H9 (cell line): ENCODE results near the gene BFSP2. TPM values are rescaled to one million over a fixed set of nuclear protein-coding genes. Genes with fewer than 3 reads are reported as not detected.

Source experiments
- DNase-seq: peaks from one replicate; pipeline ENCODE4 v3.0.0-alpha.2; 2017
- H2AFZ ChIP-seq: one replicate; pipeline ENCODE4 v1.6.1; 2013; ENCODE audit warnings: mild to moderate bottlenecking, low read length, control low read depth, moderate library complexity
- H2AK5ac ChIP-seq: 2 replicates; pipeline ENCODE4 v1.6.1; 2013; ENCODE audit warnings: low read length, control low read depth, mixed read lengths; ENCODE audit not compliant: insufficient read length
- H2BK120ac ChIP-seq: one replicate; pipeline ENCODE4 v1.6.1; 2013; ENCODE audit warnings: low read depth, mild to moderate bottlenecking, low read length, control low read depth, inconsistent platforms; ENCODE audit not compliant: poor library complexity, severe bottlenecking
- H2BK12ac ChIP-seq: 2 replicates; pipeline ENCODE4 v1.6.1; 2013; ENCODE audit warnings: low read length, control low read depth, mixed read lengths, low read depth; ENCODE audit not compliant: insufficient read length
- H2BK15ac ChIP-seq: 2 replicates; pipeline ENCODE4 v1.6.1; 2013; ENCODE audit warnings: low read depth, low read length, control low read depth
- H2BK20ac ChIP-seq: one replicate; pipeline ENCODE4 v1.6.1; 2013; ENCODE audit warnings: low read depth, mild to moderate bottlenecking, low read length, control low read depth, inconsistent platforms; ENCODE audit not compliant: poor library complexity, severe bottlenecking
- H2BK5ac ChIP-seq: 2 replicates; pipeline ENCODE4 v1.6.1; 2013; ENCODE audit warnings: low read length, control low read depth, mixed read lengths; ENCODE audit not compliant: insufficient read length
- H3K14ac ChIP-seq: 2 replicates; pipeline ENCODE4 v1.6.1; 2013; ENCODE audit warnings: low read length, control low read depth; ENCODE audit not compliant: insufficient read depth
- H3K18ac ChIP-seq: 2 replicates; pipeline ENCODE4 v1.6.1; 2013; ENCODE audit warnings: low read depth, mild to moderate bottlenecking, mixed read lengths, low read length, control low read depth; ENCODE audit not compliant: insufficient read length
- H3K23ac ChIP-seq: 2 replicates; pipeline ENCODE4 v1.6.1; 2013; ENCODE audit warnings: low read length, control low read depth, mixed read lengths, low read depth; ENCODE audit not compliant: insufficient read length
- H3K23me2 ChIP-seq: 2 replicates; pipeline ENCODE4 v1.6.1; 2013; ENCODE audit warnings: low read depth, mild to moderate bottlenecking, mixed read lengths, low read length, control low read depth; ENCODE audit not compliant: insufficient read length, poor library complexity, severe bottlenecking
- H3K27ac ChIP-seq: 2 replicates; pipeline ENCODE4 v1.5.1; 2013; ENCODE audit warnings: low read length, control low read depth, mixed read lengths, low read depth; ENCODE audit not compliant: insufficient read length
- H3K27me3 ChIP-seq: 2 replicates; pipeline ENCODE4 v1.6.1; 2013; ENCODE audit warnings: low read length, control low read depth, inconsistent platforms; ENCODE audit not compliant: insufficient read depth
- H3K4ac ChIP-seq: 2 replicates; pipeline ENCODE4 v1.6.1; 2013; ENCODE audit warnings: low read depth, mild to moderate bottlenecking, control low read depth, inconsistent platforms, low read length, moderate library complexity
- H3K4me1 ChIP-seq: 2 replicates; pipeline ENCODE4 v1.6.1; 2013; ENCODE audit warnings: low read length, control low read depth, inconsistent platforms; ENCODE audit not compliant: insufficient read depth
- H3K4me2 ChIP-seq: 2 replicates; pipeline ENCODE4 v1.6.1; 2013; ENCODE audit warnings: low read length, control low read depth, mixed read lengths; ENCODE audit not compliant: insufficient read length, insufficient read depth
- H3K56ac ChIP-seq: 2 replicates; pipeline ENCODE4 v1.6.1; 2013; ENCODE audit warnings: low read depth, mild to moderate bottlenecking, mixed read lengths, low read length, control low read depth; ENCODE audit not compliant: insufficient read length
- H3K79me1 ChIP-seq: 2 replicates; pipeline ENCODE4 v1.6.1; 2013; ENCODE audit warnings: low read depth, mild to moderate bottlenecking, moderate library complexity, low read length, control low read depth, inconsistent platforms; ENCODE audit not compliant: insufficient read depth, poor library complexity, severe bottlenecking
- H3K79me2 ChIP-seq: 2 replicates; pipeline ENCODE4 v1.6.1; 2013; ENCODE audit warnings: low read length, control low read depth, inconsistent platforms; ENCODE audit not compliant: insufficient read depth
- H3K9ac ChIP-seq: 2 replicates; pipeline ENCODE4 v1.6.1; 2013; ENCODE audit warnings: low read length, control low read depth, mixed read lengths; ENCODE audit not compliant: insufficient read length; ENCODE audit errors: extremely low read depth
- H3K9me3 ChIP-seq: one replicate; pipeline ENCODE4 v1.6.1; 2013; ENCODE audit warnings: low read depth, low read length, inconsistent platforms; ENCODE audit not compliant: control insufficient read depth
- H3T11ph ChIP-seq: one replicate; pipeline ENCODE4 v1.6.1; 2013; ENCODE audit warnings: mild to moderate bottlenecking, low read length, control low read depth, inconsistent platforms
- H4K20me1 ChIP-seq: one replicate; pipeline ENCODE4 v1.6.1; 2013; ENCODE audit not compliant: control insufficient read depth, insufficient read length, insufficient read depth
- H4K5ac ChIP-seq: 2 replicates; pipeline ENCODE4 v1.6.1; 2013; ENCODE audit warnings: low read depth, mild to moderate bottlenecking, mixed read lengths, low read length, control low read depth; ENCODE audit not compliant: insufficient read length
- H4K8ac ChIP-seq: replicated peaks from 2 replicates; pipeline ENCODE4 v1.6.1; 2013; ENCODE audit warnings: low read length, control low read depth, mixed read lengths, low read depth; ENCODE audit not compliant: insufficient read length
- H4K91ac ChIP-seq: 2 replicates; pipeline ENCODE4 v1.6.1; 2013; ENCODE audit warnings: low read depth, mild to moderate bottlenecking, moderate library complexity, mixed read lengths, low read length, control low read depth; ENCODE audit not compliant: insufficient read length
- H3K27ac Mint-ChIP-seq, 3 experiments: 2 replicates in 2 of 3; 3 replicates in 1 of 3; pipeline ENCODE4 v1.8.0; 2020 to 2021; ENCODE audit warnings: mixed read lengths in 3 of 3, mild to moderate bottlenecking in 1 of 3, moderate library complexity in 1 of 3
- H3K27me3 Mint-ChIP-seq: 2 replicates; pipeline ENCODE4 v1.8.0; 2021; ENCODE audit warnings: low read depth, mild to moderate bottlenecking, moderate library complexity, mixed read lengths
- H3K36me3 Mint-ChIP-seq, 3 experiments: 2 replicates in 2 of 3; 3 replicates in 1 of 3; pipeline ENCODE4 v1.8.0; 2020 to 2021; ENCODE audit warnings: low read depth in 3 of 3, mixed read lengths in 3 of 3; ENCODE audit not compliant: insufficient read depth in 1 of 3
- H3K4me1 Mint-ChIP-seq, 2 experiments: 2 replicates each; pipeline ENCODE4 v1.8.0; 2020; ENCODE audit warnings: mixed read lengths in 2 of 2
- H3K4me3 Mint-ChIP-seq, 2 experiments: 2 replicates in 1 of 2; 3 replicates in 1 of 2; pipeline ENCODE4 v1.8.0; 2020 to 2021; ENCODE audit warnings: mild to moderate bottlenecking in 2 of 2, mixed read lengths in 2 of 2, moderate library complexity in 1 of 2
- H3K9me3 Mint-ChIP-seq, 2 experiments: 2 replicates in 1 of 2; 3 replicates in 1 of 2; pipeline ENCODE4 v1.8.0; 2020; ENCODE audit warnings: mild to moderate bottlenecking in 2 of 2, mixed read lengths in 2 of 2, moderate library complexity in 1 of 2
- CTCF ChIP-seq: fragments of 200-600 bp; sonication (generic); conservative IDR thresholded peaks from 3 replicates; pipeline ENCODE4 v1.8.0; 2021; ENCODE audit warnings: antibody characterized with exemption, mild to moderate bottlenecking
- WGBS: extraction: QIAGEN DNeasy Blood & Tissue Kit; methylation state at CpG from one replicate; pipeline ENCODE4 v1.1.7; 2013; ENCODE audit warnings: missing lambda C conversion rate, low lambda C conversion rate, mixed read lengths; ENCODE audit not compliant: insufficient read length; ENCODE audit errors: extremely low coverage; 5-methylcytosine and 5-hydroxymethylcytosine counted together
- total RNA-seq: library from RNA; stranded (reverse); gene quantifications from 2 replicates; pipeline ENCODE4 v1.2.1, GENCODE V29; 2021

The BFSP2 gene
- total RNA-seq, 1 experiment from 2014 or later, result not detected

GRCh38 chr3:133374708-133375402, 25.0 kb upstream of the BFSP2 start:
- peak; percentile 20 for DNase-seq
- H3K27ac Mint-ChIP-seq, result peak overlapping the region in 1 of 3 experiments; percentile 6; a peak in 1 of 7 replicates

More at GRCh38 chr3:133374708-133375402, 25.0 kb upstream of the BFSP2 start:
- H3K9me3 Mint-ChIP-seq, result no peaks in the 10 kb centered on the region
- TF ChIP-seq CTCF, result no peak
- H4K20me1 ChIP-seq, result no peaks in the 10 kb centered on the region
- H3K18ac ChIP-seq, result no peak overlapping the region
- WGBS, result no CpG with 5 or more reads among the region's 4 CpGs
- H3K27ac ChIP-seq, result no peak overlapping the region
- no peak overlapping the region for H2AFZ ChIP-seq
- H4K8ac ChIP-seq, result no peak overlapping the region
- H3K79me1 ChIP-seq, result no peaks in the 10 kb centered on the region
- no peaks in the 10 kb centered on the region for H3K27me3 Mint-ChIP-seq
- H2BK20ac ChIP-seq, result no peak overlapping the region
- H3K23me2 ChIP-seq, result no peaks in the 10 kb centered on the region
- H4K91ac ChIP-seq, result no peak overlapping the region
- no peak overlapping the region for H2BK5ac ChIP-seq
- H2BK12ac ChIP-seq, result no peak overlapping the region
- H2BK120ac ChIP-seq, result no peak overlapping the region
- H3K27me3 ChIP-seq, result no peaks in the 10 kb centered on the region
- no peaks in the 10 kb centered on the region for H3K9me3 ChIP-seq
- H3K9ac ChIP-seq, result no peak overlapping the region
- H3K79me2 ChIP-seq, result no peaks in the 10 kb centered on the region
- no peak overlapping the region for H3K14ac ChIP-seq
- H4K5ac ChIP-seq, result no peak overlapping the region
- H3K4ac ChIP-seq, result no peak overlapping the region
- no peak overlapping the region for H3K56ac ChIP-seq
- peaks cover 12% of the 10 kb centered on the region for H3K4me1 ChIP-seq
- no peak overlapping the region for H3K4me3 Mint-ChIP-seq
- no peak overlapping the region for H2AK5ac ChIP-seq
- H2BK15ac ChIP-seq, result no peak overlapping the region
- no peak overlapping the region for H3T11ph ChIP-seq
- H3K4me1 Mint-ChIP-seq, result peaks cover 25 to 26% of the 10 kb centered on the region in 2 experiments
- no peaks in the 10 kb centered on the region for H3K36me3 Mint-ChIP-seq
- no peak overlapping the region for H3K4me2 ChIP-seq
- H3K23ac ChIP-seq, result no peak overlapping the region
